WTC11 (cell line): ENCODE data around the gene GPR162.

Experiments used
- ATF1 ChIP-seq: sonication (generic); formaldehyde crosslinking; IDR thresholded peaks from 2 replicates; pipeline ENCODE4 v1.8.1; 2023; ENCODE audit warnings: mild to moderate bottlenecking, moderate library complexity, missing genetic modification reagents
- NR3C1 ChIP-seq: sonication (generic); formaldehyde crosslinking; conservative IDR thresholded peaks from 2 replicates; pipeline ENCODE4 v1.8.1; 2023; ENCODE audit warnings: low read depth, mild to moderate bottlenecking, missing genetic modification reagents
- ZNF121 ChIP-seq: sonication (generic); formaldehyde crosslinking; IDR thresholded peaks from 2 replicates; pipeline ENCODE4 v1.8.0; 2023; ENCODE audit warnings: missing genetic modification reagents

DNA sequence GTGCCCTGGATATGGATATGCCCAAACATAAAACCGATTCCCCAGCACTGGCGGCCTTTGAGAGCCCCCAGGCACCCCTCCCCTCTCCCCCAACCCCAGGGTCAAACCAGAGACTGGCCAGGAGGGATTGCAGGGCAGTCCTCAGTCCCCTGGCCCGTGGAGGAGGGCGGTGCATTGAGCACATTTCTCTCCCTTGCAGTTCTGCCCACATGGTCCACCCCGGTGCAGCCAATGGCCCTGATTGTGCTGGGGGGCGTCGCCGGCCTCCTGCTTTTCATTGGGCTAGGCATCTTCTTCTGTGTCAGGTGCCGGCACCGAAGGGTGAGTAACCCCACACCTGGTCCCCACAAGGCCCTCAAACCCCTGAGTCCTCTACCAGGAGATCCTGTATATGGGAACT is 3.4 kb upstream of the GPR162 start:
- TF ChIP-seq NR3C1, result no peak
- no peak for TF ChIP-seq ZNF121 (CRISPR knock-in tag)
- TF ChIP-seq ATF1 (CRISPR knock-in tag), result no peak
